GM21786 (cell line): Measurements from ENCODE around the gene RNF213.
A peak's percentile ranks its signal among the peaks of the same experiment; 100 is the strongest.

Source experiments
- ATAC-seq: cut with Tn5 transposase; IDR thresholded peaks from one replicate; pipeline ENCODE4 v1.9.1; 2021; ENCODE audit not compliant: unreplicated experiment

The RNF213 gene

DNA sequence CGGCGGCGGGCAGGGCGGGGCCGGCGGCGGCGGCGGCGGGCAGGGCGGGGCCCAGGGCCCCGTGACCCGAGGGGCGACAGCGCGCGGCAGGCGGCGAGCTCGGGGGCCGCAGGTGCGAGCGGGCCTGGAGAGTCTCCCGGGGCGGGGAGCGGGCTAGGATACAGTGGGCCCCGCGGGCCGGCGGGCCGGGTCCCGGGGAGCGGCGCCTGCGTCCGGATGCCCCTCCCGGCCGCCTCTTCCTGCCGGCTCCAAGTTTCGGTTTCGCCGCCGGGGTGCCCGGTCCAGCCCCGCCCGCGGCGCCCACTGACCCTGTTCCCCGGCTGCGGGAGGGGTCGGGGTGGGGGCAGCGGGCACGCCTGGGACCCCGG lies at the start of gene RNF213:
RNF213 (plus strand) TSS at position 62 of the 368 bp plus-strand sequence. CDS start 2,830 bp downstream, outside the sequence.
- no peak for ATAC-seq

DNA sequence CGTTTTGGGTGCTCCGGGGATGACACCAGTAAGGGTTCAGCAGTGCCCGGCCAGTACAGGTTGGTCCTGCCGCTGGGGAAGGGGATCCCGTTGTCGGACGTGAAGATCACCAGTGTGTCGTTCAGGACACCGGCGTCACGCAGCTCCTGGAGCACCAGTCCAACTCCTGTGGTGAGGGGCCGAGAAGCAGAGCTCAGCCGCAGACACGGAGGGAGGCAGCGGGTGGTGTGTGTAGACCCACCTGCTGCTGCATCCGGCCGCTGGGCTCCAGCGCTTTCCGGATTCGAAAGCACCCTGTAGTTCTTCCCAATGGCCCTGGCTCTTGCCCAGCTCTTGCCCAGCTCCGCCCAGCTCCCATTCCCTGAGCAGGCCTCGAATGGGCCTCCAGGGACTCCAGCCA lies 48.5 kb upstream of the RNF213 start:
- ATAC-seq = no peak

DNA sequence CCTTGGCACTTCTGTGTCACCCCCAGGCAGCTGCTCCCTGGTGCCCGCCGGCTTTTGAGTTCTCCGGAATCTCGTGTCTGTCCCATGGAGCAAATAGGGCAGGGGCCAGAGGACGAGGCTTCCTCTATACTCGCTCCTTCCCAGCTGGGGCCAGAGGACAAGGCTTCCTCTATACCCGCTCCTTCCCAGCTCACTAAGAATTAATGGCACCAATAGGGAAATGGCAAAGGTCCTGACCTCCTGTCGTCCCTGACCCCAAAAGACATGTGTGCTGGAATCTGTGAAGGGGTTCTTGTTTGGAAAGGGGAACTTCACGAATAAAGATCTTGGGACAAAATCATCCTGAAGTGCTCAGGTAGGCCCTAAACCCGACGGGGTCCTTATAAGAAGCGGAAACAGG lies 48.1 kb upstream of the RNF213 start:
- no peak for ATAC-seq

- no peak for ATAC-seq
Measured at GRCh38 chr17:80212962-80213642, 47.5 kb upstream of the RNF213 start.

DNA sequence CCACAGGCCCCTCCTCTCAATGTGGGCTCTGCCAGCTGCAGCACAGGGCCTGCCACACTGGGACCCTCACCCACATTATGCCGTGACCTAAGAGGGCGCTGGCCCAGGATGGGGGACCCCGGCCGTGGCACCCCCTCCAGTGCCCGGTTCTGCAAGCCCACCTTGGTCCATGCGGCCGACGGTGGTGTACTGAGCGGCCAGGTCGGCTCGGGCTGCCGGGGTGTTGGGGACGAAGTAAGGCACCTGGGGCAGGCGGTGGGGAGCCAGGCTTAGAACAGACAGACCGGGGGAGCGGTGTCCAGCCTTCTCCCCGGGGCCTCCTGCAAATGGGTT lies 47.0 kb upstream of the RNF213 start:
- ATAC-seq = no peak

DNA sequence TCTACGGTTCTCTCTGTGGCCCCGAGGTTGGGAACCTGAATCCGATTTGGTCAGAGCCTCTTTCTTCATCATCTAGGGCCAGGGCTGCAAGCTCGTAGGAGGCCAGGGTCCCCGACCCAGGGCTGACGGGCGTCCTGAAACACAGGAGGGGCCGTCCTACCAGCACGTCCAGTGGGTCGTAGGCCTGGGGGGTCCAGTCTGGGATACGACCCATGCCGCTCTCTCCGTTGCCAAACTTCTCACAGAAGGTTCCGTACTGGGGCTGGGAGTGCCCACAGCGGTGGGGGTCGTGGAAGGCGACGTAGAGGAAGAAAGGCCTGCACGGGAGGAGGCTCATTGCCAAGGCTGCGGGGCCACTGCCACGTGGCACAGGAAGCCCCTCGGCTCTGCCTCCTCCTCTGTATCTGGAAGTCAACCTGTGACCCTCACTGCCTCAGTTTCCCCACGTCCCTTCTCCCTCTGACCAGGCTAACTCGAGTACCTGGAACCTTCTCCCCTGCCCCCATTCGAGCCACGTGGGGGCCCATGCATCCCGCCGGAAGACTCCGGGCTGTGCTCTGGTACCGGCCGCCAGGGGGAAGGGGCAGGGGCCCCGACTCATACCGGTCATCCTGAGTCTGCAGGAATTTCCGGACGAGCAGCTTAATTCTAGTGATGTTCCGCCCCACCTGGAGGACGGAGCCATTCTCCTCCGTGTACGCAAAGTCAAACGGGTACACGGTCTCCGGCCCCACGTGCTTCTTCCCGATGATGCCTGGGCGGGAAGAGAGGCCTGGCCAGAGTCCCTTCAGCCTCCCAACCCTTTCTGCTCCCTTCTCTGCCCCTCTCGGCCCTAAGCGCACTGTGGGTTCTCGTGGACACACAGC lies 46.4 kb upstream of the RNF213 start:
- ATAC-seq = no peak

- no peak for ATAC-seq
Measured at GRCh38 chr17:80214878-80215210, 45.8 kb upstream of the RNF213 start.

DNA sequence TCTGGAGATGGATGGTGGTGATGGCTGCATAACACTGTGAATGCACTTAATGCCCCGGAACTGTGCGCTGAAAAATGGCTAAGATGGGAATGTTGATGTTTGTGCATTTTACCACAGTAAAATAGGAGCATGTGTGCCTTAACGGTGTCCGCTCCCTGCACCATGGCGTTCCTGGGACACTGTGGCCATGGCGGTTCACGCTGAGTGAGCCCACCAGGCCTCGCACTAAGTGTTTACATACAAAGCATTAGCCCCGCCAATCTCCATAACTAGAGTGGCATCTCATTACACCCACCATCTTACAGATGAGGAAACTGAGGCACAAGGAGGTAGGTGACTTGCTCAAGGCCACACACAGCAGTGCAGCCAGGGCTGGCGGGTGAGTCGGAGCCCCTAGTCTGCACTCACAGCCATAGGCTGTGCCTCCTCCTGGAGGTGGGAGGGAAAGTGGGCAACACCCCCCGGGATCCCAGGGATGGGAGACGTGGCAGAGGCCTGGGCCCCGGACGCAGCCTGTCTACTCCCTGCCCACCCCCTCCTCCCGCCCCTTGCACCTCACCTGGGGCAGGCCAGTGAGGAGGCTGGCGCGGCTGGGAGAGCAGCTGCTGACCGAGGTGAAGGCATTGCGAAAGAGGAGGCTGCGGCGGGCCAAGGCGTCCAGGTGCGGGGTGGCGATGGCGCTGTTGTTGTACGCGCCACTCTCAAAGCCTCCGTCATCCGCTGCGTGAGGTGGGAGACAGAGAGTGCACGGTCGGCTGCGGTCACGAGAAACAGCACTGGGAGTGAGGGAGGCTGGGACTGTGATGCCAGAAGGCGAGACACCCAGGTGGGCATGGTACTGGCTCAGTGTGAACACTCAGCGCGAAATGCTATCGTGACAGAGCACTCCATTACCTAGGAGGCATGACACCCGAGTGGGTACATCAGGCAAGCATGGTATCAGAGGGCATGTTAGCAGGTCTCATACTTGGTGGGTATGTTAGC lies 43.9 kb upstream of the RNF213 start:
- no peak for ATAC-seq

GRCh38 chr17:80217703-80218362 lies 42.8 kb upstream of the RNF213 start:
- no peak for ATAC-seq

- ATAC-seq = no peak
Measured at GRCh38 chr17:80218391-80218790, 42.3 kb upstream of the RNF213 start.

- peak; percentile 77 for ATAC-seq
Measured at GRCh38 chr17:80219013-80219762, 41.5 kb upstream of the RNF213 start.

DNA sequence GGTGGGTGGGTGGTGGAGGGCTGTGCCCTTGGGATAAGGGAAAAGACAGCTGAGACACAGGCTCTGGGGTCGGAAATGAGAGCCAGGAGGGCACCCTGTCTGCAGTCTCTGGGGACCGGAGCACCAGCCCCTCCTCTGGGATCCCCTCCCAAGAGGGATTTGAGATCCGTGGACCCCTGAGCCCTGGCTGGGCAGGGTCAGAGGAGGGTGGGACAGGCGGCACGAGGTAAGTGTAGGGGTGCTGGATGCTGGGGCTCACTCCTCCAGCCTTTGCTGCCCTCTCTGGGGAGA lies 40.9 kb upstream of the RNF213 start:
- ATAC-seq = no peak

DNA sequence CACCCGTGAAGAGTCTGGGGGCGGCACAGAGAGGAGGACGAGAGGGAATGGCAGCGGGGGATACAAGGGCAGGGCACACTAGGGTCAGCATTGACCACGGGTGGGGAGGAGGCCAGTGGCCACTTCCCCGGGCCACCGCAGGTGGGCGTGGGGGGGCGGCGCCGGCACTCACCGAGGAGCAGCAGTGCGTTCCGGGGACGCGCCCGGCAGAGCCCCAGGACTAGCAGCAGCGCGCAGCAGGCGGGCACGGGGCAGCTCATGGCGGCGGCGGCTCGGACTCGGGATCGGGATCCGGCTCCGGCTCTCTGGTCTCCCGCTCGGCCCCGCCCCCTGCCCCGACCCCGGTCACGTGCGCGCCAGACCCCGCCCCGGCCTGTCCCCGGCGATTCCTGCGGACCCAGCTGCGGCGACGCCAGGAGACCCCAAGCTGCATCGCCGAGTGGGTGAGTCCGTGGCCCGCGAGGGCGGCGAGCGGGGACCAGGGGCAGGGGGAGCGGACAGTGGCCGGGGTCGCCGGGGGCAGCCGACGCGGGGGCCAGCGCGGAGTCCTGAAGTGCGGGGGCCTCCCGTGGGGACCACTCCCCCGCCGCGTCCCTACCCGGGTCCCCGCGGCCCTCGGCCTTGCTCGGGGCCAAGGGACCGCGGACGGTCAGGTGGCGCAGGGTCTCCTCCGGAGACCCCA lies 40.5 kb upstream of the RNF213 start, which contains the start of the genes SGSH and SLC26A11:
SGSH (minus strand) TSS at position 280 of the 682 bp plus-strand sequence; CDS start at position 260, 20 bp downstream.
SLC26A11 (plus strand) TSS at position 374 of the 682 bp plus-strand sequence. CDS start 1,134 bp downstream, outside the sequence.
- ATAC-seq = peak; percentile 13

DNA sequence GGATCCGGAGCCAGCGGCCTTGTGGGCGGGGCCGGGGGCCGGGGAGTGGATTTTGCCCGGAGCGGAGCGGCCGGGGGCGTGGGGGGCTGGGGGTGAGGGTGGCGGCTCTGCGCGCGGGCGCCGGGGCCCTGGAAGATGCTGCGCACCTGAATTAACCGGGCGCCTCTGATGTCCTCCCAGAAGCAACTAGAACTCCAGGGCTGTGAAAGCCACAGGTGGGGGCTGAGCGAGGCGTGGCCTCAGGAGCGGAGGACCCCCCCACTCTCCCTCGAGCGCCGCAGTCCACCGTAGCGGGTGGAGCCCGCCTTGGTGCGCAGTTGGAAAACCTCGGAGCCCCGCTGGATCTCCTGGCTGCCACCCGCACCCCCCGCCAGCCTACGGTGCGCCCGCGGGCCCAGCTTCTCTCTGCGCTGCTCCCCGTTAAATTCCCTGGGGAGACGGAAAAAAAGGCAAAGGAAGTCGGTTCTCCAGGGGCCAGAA lies 39.9 kb upstream of the RNF213 start:
- ATAC-seq = no peak

- ATAC-seq = no peak
Measured at GRCh38 chr17:80221351-80222105, 39.1 kb upstream of the RNF213 start.

DNA sequence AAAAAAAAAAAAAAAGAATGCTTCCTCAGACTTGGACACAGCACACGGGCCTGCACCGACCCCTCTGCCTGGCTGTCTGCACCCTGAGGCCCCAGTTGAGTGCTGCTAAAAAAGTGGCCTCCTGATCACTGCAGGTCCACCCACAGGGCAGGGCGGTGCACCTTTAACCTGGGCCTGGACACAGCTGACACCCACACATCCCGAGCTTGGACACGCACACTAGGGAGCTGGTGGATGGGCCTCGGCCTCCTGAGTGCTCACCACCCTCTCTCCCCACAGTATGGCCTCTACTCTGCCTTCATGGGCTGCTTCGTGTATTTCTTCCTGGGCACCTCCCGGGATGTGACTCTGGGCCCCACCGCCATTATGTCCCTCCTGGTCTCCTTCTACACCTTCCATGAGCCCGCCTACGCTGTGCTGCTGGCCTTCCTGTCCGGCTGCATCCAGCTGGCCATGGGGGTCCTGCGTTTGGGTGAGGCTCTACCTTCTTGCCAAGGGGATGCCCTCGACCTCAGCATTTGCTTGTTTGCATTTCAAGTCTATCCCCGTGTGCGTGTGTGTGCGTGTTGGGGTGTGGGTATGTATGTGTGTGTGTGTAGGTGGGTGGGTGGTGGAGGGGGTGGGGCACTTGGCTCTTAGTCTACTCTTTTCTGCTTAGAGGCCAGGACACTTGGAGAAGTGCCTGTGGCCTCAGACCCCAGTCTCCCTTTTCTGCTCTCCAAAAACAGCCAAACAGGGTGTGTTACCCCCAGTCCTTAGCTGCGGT lies 38.1 kb upstream of the RNF213 start:
- ATAC-seq = no peak

GRCh38 chr17:80223142-80223815 lies 37.4 kb upstream of the RNF213 start:
- no peak for ATAC-seq
